ENCODE measurements around the gene UGT1A1.

Gene UGT1A1

GRCh38 chr2:233760043-233760442, at the start of gene UGT1A1:
Gene UGT1A1 (plus strand): TSS chr2:233760270. CDS start chr2:233760288, 18 bp downstream.
- no peak for TF ChIP-seq CTCF (IDR thresholded peaks at IDR 0.05; ENCODE audit: control insufficient read depth, extremely low read depth, insufficient read depth)
- no peak for DNase-seq (ENCODE audit: low read depth)
- no peak within 1 kb of the TSS for H3K4me3 ChIP-seq (ENCODE audit: low read depth, low read length)

GRCh38 chr2:233711312-233712008, 48.6 kb upstream of the UGT1A1 start:
- DNase-seq (ENCODE audit: low read depth), result peak; percentile 57
- peak; percentile 93 for TF ChIP-seq CTCF (IDR thresholded peaks at IDR 0.05; ENCODE audit: control insufficient read depth, extremely low read depth, insufficient read depth)

GRCh38 chr2:233712611-233713261, 47.3 kb upstream of the UGT1A1 start, which contains the start of gene UGT1A5:
Gene UGT1A5 (plus strand): TSS chr2:233712907. CDS start chr2:233712992, 85 bp downstream.
- DNase-seq (ENCODE audit: low read depth), result no peak
- no peak for TF ChIP-seq CTCF (IDR thresholded peaks at IDR 0.05; ENCODE audit: control insufficient read depth, extremely low read depth, insufficient read depth)
- no peak within 1 kb of the TSS for H3K4me3 ChIP-seq (ENCODE audit: low read depth, low read length)

More at GRCh38 chr2:233711312-233712008, 48.6 kb upstream of the UGT1A1 start:
- no peak overlapping the region for H3K4me3 ChIP-seq (ENCODE audit: low read depth, low read length)

- TF ChIP-seq CTCF (IDR thresholded peaks at IDR 0.05; ENCODE audit: control insufficient read depth, extremely low read depth, insufficient read depth), result no peak
- DNase-seq (ENCODE audit: low read depth), result no peak
- no peak overlapping the region for H3K4me3 ChIP-seq (ENCODE audit: low read depth, low read length)
These were observed 46.8 kb upstream of the UGT1A1 start for GRCh38 chr2:233713262-233713615.

- TF ChIP-seq CTCF (IDR thresholded peaks at IDR 0.05; ENCODE audit: control insufficient read depth, extremely low read depth, insufficient read depth), result no peak
- no peak for DNase-seq (ENCODE audit: low read depth)
- no peak overlapping the region for H3K4me3 ChIP-seq (ENCODE audit: low read depth, low read length)
These were observed 45.9 kb upstream of the UGT1A1 start for GRCh38 chr2:233714121-233714520.

GRCh38 chr2:233718552-233718951, 41.5 kb upstream of the UGT1A1 start, which contains the start of gene UGT1A4:
Gene UGT1A4 (plus strand): TSS chr2:233718736. CDS start chr2:233718821, 85 bp downstream.
- TF ChIP-seq CTCF (IDR thresholded peaks at IDR 0.05; ENCODE audit: control insufficient read depth, extremely low read depth, insufficient read depth), result no peak
- no peak for DNase-seq (ENCODE audit: low read depth)

More at GRCh38 chr2:233718552-233718951, 41.5 kb upstream of the UGT1A1 start, which contains the start of gene UGT1A4:
- no peak within 1 kb of the TSS for H3K4me3 ChIP-seq (ENCODE audit: low read depth, low read length)
